Middle frontal gyrus (tissue), 1 donor: ENCODE measurements around the gene PIN1.

Experiments
- DNase-seq: peaks from one replicate; pipeline ENCODE4 v3.0.0-alpha.2; 2015; ENCODE audit warnings: low spot score; ENCODE audit errors: extremely low spot score

Gene PIN1

DNA sequence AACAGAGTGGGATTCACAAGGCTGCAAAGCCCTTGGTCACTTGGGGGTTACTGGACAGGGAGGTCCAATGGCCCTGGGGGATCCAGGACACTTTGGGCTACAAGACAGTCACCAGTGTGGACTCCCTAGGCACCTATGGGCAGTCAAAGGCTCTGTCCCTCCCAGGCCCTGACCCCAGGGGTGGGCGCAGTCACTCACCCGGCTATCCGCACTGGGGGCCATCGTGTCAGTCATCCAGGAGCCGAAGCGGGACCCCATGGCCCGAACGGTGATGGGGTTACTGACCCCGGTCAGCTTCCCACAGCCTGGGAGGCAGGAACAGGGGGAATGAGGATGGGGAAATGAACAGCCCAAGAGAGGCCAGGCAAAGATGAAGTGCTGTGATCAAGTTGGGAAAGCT, 21.5 kb downstream of the PIN1 start:
- DNase-seq: no peak

GRCh38 chr19:9857076-9857721, 22.1 kb downstream of the PIN1 start:
- no peak for DNase-seq

DNA sequence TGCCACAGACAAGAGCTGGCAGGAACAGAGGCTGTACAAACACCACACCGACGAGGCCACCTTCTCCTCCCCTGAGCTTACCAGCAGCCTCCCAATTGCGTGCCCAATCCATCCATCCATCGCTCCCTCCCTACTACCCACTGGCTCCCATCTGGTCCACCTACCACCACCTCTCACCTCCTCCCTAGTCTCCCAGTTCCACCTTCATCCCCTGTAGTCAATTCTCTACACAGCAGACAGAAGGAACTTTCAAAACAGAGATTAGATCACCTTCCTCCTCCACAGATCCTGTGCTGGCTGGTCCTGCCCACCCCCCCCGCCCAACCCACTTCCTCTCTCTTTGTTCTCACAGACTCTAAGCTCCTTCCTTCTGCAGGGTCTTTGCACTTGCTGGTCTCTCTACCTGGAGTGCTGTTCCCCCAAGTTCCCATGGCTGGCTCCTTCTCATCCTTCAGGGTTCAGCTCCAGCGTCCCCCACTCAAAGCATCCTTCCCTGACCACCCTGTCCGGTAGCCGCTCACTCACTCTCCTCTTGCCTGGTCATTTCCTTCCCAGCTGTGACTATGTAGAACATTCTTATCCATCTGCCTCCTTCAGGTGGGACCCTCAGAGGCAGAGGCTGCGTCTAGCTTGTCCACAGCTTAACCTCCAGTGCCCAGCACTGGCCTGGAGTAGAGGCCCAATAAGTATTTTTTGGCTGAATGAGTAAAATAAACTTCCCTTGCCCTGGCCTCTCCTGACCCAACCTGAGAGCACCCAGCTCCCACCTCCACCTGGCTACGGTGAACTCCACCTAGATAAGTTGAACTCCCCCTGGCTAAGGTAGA, 23.0 kb downstream of the PIN1 start:
- no peak for DNase-seq

- no peak for DNase-seq
These were observed 23.6 kb downstream of the PIN1 start for GRCh38 chr19:9858766-9859165.

DNA sequence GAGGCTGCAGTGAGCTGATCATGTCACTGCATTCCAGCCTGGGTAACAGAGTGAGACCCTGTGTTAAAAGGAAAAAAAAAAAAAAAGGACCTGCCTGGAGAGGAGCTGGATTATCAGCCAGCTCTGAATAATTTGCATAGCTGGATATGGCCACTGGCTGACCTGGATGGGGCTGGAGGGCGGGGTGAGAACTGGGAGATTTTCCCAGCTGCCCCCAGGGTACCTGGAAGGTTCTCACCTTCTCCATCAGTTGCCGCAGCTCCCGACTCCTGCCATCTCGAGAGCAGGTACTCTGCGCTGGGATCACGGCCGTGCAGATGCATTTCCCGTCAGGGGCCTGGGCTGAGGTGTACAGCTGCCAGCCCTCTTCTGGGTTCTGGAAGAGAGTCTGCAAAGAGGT, 25.3 kb downstream of the PIN1 start:
- DNase-seq: no peak

- no peak for DNase-seq
These were observed 26.4 kb downstream of the PIN1 start for GRCh38 chr19:9861503-9861902.

- no peak for DNase-seq
These were observed 27.8 kb downstream of the PIN1 start for GRCh38 chr19:9862938-9863337.

- no peak for DNase-seq
These were observed 28.6 kb downstream of the PIN1 start for GRCh38 chr19:9863759-9864158.

DNA sequence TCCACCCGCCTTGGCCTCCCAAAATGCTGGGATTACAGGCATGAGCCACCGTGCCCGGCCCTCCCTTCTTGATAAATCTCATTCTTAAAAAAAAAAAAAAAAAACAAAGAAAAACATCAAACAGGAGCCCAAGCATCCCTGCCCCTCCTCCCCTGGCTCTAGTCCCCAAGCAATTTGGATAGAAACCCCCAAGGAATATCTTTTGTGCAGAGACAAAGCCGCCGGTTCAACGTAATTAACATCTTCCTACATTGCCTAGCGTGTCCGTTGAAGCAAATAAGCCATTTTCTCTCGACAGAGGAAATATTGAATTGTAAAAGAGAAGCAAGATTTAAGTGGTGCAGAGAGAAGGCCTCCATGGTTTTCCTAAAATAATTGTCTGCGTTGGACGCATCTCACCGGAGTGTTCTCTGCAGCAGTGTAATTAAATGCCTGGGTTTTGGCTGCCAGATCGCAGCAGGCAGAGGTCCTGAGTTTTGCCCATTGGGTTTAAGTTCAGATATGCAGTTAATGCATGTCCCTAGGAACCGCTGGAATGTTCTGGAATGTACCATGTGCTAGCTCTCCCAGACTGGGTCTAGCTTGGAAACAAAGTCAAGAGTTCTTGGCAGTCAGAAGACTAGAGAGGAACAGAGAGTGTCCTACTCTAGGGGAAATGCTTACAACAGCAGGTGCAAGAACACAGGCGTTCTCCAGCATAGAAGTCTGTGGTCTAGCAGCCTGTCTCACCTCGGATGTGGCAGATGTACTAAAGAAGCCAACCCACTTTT, 30.8 kb downstream of the PIN1 start:
- no peak for DNase-seq

DNA sequence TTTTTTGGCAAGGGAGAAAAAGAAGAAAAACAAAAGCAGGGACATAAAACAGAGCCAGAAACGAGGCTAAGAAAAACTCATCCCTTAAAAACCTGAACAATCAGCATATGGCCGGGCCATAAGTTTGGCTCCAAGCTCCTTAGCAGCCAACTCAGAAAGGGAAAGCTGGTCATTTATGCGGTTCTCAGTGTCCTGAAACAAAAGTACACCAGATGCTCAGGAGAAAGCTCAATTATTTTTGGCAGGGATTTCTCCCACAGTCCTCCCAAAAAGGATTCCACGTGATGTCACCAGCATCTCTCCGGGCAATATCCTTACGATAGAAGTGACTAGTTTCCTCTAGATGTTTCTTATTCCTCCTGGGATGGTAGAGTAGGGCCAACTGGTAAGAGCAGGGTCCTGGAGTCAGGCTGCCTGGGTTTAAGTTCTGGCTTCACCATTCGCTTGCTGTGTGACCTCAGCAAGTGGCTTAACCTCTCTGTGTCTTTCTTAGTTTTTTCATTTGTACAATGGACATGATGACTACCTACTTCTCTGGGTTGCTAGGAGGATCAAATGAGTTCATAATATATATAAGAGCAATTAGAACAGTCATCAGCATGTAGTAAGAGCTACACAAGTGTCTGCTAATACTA, 34.0 kb downstream of the PIN1 start:
- peak; percentile 29 for DNase-seq

- DNase-seq: no peak
These were observed 36.7 kb downstream of the PIN1 start for GRCh38 chr19:9871626-9872338.

- DNase-seq: no peak
These were observed 37.6 kb downstream of the PIN1 start for GRCh38 chr19:9872618-9873242.

DNA sequence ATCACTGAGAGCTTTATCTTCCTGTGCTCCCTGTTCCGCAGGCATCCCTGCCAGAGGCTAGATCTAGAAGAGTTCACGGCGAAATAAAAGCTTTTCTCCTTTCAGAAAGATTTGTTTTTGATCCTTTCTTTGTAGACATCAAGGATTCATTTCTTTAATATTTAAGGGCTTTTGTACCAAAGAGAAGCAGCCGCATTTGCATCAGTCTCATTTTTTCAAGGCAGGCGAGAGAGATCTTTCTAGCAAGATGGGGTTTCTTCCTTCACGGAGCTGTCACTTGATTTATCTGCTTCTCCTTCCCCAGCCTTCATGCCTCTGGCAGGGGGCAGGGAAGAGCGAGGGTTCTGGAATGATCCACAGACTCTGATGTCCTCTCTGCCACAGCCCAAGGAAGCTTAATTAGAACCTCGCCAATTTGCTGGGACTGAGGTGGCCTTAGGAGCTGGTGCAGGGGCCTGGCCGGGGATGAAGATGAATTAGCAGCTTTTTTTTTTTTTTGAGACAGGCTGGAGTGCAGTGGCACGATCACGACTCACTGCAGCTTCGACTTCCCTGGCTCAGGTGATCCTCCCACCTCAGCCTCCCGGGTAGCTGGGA, 40.0 kb downstream of the PIN1 start:
- DNase-seq: no peak

GRCh38 chr19:9875796-9876195, 40.7 kb downstream of the PIN1 start:
- no peak for DNase-seq

- no peak for DNase-seq
These were observed 42.8 kb downstream of the PIN1 start for GRCh38 chr19:9877780-9878510.

DNA sequence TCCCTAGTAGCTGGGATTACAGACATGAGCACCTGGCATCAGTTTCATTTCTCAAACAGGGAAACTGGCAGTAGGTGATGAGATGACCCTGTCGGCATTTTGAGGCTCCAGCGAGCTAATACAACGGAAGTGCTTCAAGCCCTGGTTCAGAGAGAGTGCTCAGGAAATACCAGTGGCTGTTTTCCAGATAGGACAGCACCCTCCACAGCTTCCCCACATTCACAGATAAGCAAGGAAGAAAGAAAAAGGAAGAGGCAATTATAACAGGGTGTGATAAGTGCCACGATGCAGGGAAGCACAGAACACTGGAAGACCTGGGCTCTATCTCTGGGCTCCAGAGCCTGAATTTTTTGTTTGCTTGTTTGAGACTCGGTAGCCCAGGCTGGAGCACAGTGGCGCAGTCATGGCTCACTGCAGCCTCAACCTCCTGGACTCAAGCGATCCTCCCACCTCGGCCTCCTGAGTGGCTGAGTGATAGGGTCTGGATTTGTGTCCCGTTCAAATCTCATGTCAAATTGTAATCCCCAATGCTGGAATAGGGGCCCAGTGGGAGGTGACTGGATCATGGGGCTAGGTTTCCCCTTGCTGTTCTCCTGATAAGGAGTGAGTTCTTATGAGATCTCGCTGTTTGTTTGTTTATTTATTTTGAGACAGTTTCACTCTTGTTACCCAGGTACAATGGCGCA, 43.5 kb downstream of the PIN1 start:
- DNase-seq: no peak

GRCh38 chr19:9881720-9882119, 46.6 kb downstream of the PIN1 start:
- no peak for DNase-seq

DNA sequence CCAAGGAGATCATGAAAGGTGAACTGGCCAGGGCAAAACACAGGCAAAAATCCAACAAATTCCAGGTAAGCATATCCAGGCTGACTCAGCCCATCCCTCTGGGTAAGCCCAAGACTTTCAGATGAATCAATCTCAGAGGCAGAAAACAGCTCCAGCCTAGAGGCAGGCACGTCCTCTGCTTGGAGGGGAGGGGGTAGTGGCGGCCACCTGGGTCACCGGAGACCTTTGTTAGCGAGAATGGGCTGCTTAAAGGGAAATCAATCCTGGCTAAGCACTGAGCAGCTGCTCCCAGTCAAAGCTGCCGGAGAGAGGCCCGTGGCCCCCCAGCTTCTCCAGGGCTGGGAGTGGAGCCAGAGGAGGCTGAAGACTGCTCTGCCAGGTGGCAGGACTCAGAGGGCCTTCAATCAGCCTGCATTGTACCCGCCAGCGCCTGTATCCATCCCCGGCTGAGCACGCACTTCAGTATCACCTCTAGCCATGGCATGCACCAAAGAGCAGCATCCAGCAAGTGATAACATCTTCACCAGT, 48.2 kb downstream of the PIN1 start:
- DNase-seq: no peak

GRCh38 chr19:9883764-9884163, 48.6 kb downstream of the PIN1 start:
- DNase-seq: no peak
